SK-N-SH treated with all-trans-retinoic acid at 6 μM for 48 hours (cell line): ENCODE data around the gene TRPV5.

ENCODE experiments used
- ATAC-seq: fragments of 200-7000 bp; cut with Tn5 transposase; 3 replicates; pipeline ENCODE4 v1.9.1; 2020; ENCODE audit warnings: mild to moderate bottlenecking, moderate library complexity
- ARNTL ChIP-seq: fragments of 450-650 bp; formaldehyde crosslinking; IDR thresholded peaks from 2 replicates; pipeline ENCODE4 v1.5.0; 2020; ENCODE audit warnings: low read depth, mild to moderate bottlenecking, moderate library complexity, borderline replicate concordance
- BACH2 ChIP-seq: fragments of 250-450 bp; sonication (Bioruptor Pico); IDR thresholded peaks from 2 replicates; pipeline ENCODE4 v1.9.0; 2021; ENCODE audit warnings: mild to moderate bottlenecking, borderline replicate concordance
- CSDC2 ChIP-seq: fragments of 250-450 bp; sonication (Bioruptor Pico); IDR thresholded peaks from 2 replicates; pipeline ENCODE4 v1.5.0; 2020; ENCODE audit warnings: mild to moderate bottlenecking, moderate library complexity
- ESRRG ChIP-seq: fragments of 250-450 bp; sonication (Bioruptor Pico); IDR thresholded peaks from 2 replicates; pipeline ENCODE4 v1.6.1; 2021; ENCODE audit warnings: mild to moderate bottlenecking
- GLIS3 ChIP-seq: fragments of 250-450 bp; sonication (Bioruptor Pico); IDR thresholded peaks from 2 replicates; pipeline ENCODE4 v1.5.0; 2020; ENCODE audit warnings: mild to moderate bottlenecking, moderate library complexity
- ISL1 ChIP-seq: fragments of 250-450 bp; sonication (Bioruptor Pico); IDR thresholded peaks from 2 replicates; pipeline ENCODE4 v2.1.2; 2022; ENCODE audit warnings: mild to moderate bottlenecking, moderate library complexity
- OSR1 ChIP-seq: fragments of 250-450 bp; sonication (Bioruptor Pico); IDR thresholded peaks from 2 replicates; pipeline ENCODE4 v1.8.0; 2022; ENCODE audit warnings: moderate library complexity, mild to moderate bottlenecking, inconsistent platforms
- PPARA ChIP-seq: fragments of 250-450 bp; sonication (Bioruptor Pico); IDR thresholded peaks from 2 replicates; pipeline ENCODE4 v1.5.0; 2020; ENCODE audit warnings: mild to moderate bottlenecking, borderline replicate concordance
- SNAI2 ChIP-seq: fragments of 250-450 bp; sonication (Bioruptor Pico); IDR thresholded peaks from 2 replicates; pipeline ENCODE4 v1.5.0; 2020; ENCODE audit warnings: mild to moderate bottlenecking, moderate library complexity
- TCF4 ChIP-seq: fragments of 250-450 bp; sonication (Bioruptor Pico); IDR thresholded peaks from 2 replicates; pipeline ENCODE4 v1.8.0; 2021; ENCODE audit warnings: mild to moderate bottlenecking, moderate library complexity, borderline replicate concordance
- TOX ChIP-seq: fragments of 250-450 bp; sonication (Bioruptor Pico); IDR thresholded peaks from 2 replicates; pipeline ENCODE4 v1.8.0; 2021; ENCODE audit warnings: mild to moderate bottlenecking, moderate library complexity, borderline replicate concordance
- ZC3H10 ChIP-seq: fragments of 250-450 bp; sonication (Bioruptor Pico); IDR thresholded peaks from 2 replicates; pipeline ENCODE4 v1.5.1; 2021; ENCODE audit warnings: mild to moderate bottlenecking, moderate library complexity
- ZFP3 ChIP-seq: fragments of 250-450 bp; sonication (Bioruptor Pico); IDR thresholded peaks from 2 replicates; pipeline ENCODE4 v1.5.0; 2020; ENCODE audit warnings: mild to moderate bottlenecking, moderate library complexity
- ZFP30 ChIP-seq: fragments of 450-650 bp; formaldehyde crosslinking; IDR thresholded peaks from 2 replicates; pipeline ENCODE4 v1.5.0; 2022; ENCODE audit warnings: mild to moderate bottlenecking, moderate library complexity
- ZNF565 ChIP-seq: fragments of 450-650 bp; formaldehyde crosslinking; conservative IDR thresholded peaks from 2 replicates; pipeline ENCODE4 v1.5.0; 2020; ENCODE audit warnings: low read depth, mild to moderate bottlenecking, moderate library complexity
- ZNF70 ChIP-seq: fragments of 450-650 bp; formaldehyde crosslinking; IDR thresholded peaks from 2 replicates; pipeline ENCODE4 v1.5.0; 2020; ENCODE audit warnings: mild to moderate bottlenecking, moderate library complexity
- TF ChIP-seq, protein P1 (sequence below): fragments of 250-450 bp; sonication (Bioruptor Pico); IDR thresholded peaks from 2 replicates; pipeline ENCODE4 v1.8.0; 2020; ENCODE audit warnings: mild to moderate bottlenecking, moderate library complexity, borderline replicate concordance
- TF ChIP-seq, protein P2 (sequence below): fragments of 250-450 bp; sonication (Bioruptor Pico); IDR thresholded peaks from 2 replicates; pipeline ENCODE4 v1.5.1; 2021; ENCODE audit warnings: mild to moderate bottlenecking, moderate library complexity
- TF ChIP-seq, protein P3 (sequence below): fragments of 250-450 bp; sonication (Bioruptor Pico); IDR thresholded peaks from 2 replicates; pipeline ENCODE4 v1.5.0; 2020; ENCODE audit warnings: mild to moderate bottlenecking, moderate library complexity
- TF ChIP-seq, protein P4 (sequence below): fragments of 250-450 bp; sonication (Bioruptor Pico); IDR thresholded peaks from 2 replicates; pipeline ENCODE4 v1.5.1; 2020; ENCODE audit warnings: low read depth, mild to moderate bottlenecking, moderate library complexity
- TF ChIP-seq, protein P5 (sequence below): fragments of 250-450 bp; sonication (Bioruptor Pico); IDR thresholded peaks from 2 replicates; pipeline ENCODE4 v1.8.0; 2021; ENCODE audit warnings: low read depth, mild to moderate bottlenecking, moderate library complexity, borderline replicate concordance

The TRPV5 gene

DNA sequence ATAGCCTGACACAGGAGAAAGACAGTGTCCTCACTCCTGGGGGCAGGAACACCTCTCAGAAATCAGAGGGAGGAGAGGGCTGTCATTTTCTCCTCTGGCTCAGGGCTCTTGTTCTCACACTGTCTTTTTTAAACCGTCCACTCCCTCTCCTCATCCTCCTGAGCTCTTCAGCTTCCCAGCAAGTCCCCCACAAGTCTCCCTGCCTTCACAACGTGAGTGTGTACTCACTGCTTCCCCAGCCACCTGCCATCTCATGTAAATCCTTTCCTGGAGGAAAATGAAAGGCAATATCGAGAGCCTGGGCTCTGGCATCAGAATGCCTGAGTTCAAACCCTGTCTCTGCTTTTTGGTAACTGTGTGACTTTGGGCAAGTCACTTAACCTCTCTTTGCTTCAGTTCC lies 11.5 kb upstream of the TRPV5 start:
- TF ChIP-seq ESRRG (no peak), SNAI2 (CRISPR knock-in tag) (no peak), CSDC2 (CRISPR knock-in tag) (no peak), ARNTL (no peak), PPARA (no peak), BACH2 (no peak), ZNF565 (CRISPR knock-in tag) (no peak), ZFP30 (CRISPR knock-in tag) (no peak), TOX (CRISPR knock-in tag) (no peak), ZC3H10 (no peak)
- TF ChIP-seq, protein P1, sequence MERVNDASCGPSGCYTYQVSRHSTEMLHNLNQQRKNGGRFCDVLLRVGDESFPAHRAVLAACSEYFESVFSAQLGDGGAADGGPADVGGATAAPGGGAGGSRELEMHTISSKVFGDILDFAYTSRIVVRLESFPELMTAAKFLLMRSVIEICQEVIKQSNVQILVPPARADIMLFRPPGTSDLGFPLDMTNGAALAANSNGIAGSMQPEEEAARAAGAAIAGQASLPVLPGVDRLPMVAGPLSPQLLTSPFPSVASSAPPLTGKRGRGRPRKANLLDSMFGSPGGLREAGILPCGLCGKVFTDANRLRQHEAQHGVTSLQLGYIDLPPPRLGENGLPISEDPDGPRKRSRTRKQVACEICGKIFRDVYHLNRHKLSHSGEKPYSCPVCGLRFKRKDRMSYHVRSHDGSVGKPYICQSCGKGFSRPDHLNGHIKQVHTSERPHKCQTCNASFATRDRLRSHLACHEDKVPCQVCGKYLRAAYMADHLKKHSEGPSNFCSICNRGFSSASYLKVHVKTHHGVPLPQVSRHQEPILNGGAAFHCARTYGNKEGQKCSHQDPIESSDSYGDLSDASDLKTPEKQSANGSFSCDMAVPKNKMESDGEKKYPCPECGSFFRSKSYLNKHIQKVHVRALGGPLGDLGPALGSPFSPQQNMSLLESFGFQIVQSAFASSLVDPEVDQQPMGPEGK = no peak
- TF ChIP-seq, protein P2, sequence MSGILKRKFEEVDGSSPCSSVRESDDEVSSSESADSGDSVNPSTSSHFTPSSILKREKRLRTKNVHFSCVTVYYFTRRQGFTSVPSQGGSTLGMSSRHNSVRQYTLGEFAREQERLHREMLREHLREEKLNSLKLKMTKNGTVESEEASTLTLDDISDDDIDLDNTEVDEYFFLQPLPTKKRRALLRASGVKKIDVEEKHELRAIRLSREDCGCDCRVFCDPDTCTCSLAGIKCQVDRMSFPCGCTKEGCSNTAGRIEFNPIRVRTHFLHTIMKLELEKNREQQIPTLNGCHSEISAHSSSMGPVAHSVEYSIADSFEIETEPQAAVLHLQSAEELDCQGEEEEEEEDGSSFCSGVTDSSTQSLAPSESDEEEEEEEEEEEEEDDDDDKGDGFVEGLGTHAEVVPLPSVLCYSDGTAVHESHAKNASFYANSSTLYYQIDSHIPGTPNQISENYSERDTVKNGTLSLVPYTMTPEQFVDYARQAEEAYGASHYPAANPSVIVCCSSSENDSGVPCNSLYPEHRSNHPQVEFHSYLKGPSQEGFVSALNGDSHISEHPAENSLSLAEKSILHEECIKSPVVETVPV (CRISPR knock-in tag) = no peak
- ATAC-seq = no peak

DNA sequence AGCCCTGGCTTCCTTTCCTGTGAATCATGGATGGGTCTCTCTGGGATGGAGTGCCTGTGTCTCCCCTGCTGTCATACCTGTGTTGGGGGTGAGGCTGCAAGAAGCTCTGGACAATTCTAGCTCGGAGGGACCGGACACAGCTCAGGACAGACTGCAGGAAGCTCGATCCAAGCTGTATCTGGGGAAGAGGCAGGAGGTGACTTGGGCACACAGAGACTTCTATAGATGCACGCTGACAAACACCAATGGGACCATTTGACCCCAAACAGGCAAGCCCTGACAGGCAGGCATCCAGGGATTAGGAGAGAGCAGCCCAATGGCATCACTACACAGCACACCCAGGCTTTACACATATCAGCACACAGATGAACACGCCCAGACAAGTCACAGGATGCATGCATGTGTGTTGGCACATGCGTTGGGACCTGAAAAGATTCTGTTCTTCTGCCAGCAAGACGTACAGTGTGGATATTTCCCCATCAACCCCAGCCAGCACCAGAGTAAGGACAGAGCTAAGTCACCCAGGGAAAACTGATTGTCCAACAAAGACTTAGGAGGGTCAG lies 10.2 kb upstream of the TRPV5 start:
- TF ChIP-seq TOX (CRISPR knock-in tag) (no peak), ISL1 (CRISPR knock-in tag) (no peak), GLIS3 (CRISPR knock-in tag) (no peak), PPARA (no peak), CSDC2 (CRISPR knock-in tag) (no peak), TCF4 (no peak), ESRRG (no peak), ZNF565 (CRISPR knock-in tag) (no peak), ZFP3 (CRISPR knock-in tag) (no peak), OSR1 (CRISPR knock-in tag) (no peak), ZNF70 (CRISPR knock-in tag) (no peak)
- TF ChIP-seq, protein P3, sequence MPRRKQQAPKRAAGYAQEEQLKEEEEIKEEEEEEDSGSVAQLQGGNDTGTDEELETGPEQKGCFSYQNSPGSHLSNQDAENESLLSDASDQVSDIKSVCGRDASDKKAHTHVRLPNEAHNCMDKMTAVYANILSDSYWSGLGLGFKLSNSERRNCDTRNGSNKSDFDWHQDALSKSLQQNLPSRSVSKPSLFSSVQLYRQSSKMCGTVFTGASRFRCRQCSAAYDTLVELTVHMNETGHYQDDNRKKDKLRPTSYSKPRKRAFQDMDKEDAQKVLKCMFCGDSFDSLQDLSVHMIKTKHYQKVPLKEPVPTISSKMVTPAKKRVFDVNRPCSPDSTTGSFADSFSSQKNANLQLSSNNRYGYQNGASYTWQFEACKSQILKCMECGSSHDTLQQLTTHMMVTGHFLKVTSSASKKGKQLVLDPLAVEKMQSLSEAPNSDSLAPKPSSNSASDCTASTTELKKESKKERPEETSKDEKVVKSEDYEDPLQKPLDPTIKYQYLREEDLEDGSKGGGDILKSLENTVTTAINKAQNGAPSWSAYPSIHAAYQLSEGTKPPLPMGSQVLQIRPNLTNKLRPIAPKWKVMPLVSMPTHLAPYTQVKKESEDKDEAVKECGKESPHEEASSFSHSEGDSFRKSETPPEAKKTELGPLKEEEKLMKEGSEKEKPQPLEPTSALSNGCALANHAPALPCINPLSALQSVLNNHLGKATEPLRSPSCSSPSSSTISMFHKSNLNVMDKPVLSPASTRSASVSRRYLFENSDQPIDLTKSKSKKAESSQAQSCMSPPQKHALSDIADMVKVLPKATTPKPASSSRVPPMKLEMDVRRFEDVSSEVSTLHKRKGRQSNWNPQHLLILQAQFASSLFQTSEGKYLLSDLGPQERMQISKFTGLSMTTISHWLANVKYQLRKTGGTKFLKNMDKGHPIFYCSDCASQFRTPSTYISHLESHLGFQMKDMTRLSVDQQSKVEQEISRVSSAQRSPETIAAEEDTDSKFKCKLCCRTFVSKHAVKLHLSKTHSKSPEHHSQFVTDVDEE (CRISPR knock-in tag) = no peak
- TF ChIP-seq, protein P4, sequence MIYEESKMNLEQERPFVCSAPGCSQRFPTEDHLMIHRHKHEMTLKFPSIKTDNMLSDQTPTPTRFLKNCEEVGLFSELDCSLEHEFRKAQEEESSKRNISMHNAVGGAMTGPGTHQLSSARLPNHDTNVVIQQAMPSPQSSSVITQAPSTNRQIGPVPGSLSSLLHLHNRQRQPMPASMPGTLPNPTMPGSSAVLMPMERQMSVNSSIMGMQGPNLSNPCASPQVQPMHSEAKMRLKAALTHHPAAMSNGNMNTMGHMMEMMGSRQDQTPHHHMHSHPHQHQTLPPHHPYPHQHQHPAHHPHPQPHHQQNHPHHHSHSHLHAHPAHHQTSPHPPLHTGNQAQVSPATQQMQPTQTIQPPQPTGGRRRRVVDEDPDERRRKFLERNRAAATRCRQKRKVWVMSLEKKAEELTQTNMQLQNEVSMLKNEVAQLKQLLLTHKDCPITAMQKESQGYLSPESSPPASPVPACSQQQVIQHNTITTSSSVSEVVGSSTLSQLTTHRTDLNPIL (CRISPR knock-in tag) = no peak
- TF ChIP-seq, protein P1 = no peak
- TF ChIP-seq, protein P2 (CRISPR knock-in tag) = no peak
- TF ChIP-seq, protein P5, sequence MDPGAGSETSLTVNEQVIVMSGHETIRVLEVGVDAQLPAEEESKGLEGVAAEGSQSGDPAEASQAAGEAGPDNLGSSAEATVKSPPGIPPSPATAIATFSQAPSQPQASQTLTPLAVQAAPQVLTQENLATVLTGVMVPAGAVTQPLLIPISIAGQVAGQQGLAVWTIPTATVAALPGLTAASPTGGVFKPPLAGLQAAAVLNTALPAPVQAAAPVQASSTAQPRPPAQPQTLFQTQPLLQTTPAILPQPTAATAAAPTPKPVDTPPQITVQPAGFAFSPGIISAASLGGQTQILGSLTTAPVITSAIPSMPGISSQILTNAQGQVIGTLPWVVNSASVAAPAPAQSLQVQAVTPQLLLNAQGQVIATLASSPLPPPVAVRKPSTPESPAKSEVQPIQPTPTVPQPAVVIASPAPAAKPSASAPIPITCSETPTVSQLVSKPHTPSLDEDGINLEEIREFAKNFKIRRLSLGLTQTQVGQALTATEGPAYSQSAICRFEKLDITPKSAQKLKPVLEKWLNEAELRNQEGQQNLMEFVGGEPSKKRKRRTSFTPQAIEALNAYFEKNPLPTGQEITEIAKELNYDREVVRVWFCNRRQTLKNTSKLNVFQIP = no peak
- ATAC-seq = no peak
